ENCODE results near the gene BAIAP2. TPM values are rescaled to one million over a fixed set of nuclear protein-coding genes. Genes with fewer than 3 reads are reported as not detected.
A peak's percentile ranks its signal among the peaks of the same experiment; 100 is the strongest.

BAIAP2 gene
- polyA plus RNA-seq, 2 of the 4 experiments (the other 2 are of a cell fraction) = 7.1 to 27.5 TPM

DNA sequence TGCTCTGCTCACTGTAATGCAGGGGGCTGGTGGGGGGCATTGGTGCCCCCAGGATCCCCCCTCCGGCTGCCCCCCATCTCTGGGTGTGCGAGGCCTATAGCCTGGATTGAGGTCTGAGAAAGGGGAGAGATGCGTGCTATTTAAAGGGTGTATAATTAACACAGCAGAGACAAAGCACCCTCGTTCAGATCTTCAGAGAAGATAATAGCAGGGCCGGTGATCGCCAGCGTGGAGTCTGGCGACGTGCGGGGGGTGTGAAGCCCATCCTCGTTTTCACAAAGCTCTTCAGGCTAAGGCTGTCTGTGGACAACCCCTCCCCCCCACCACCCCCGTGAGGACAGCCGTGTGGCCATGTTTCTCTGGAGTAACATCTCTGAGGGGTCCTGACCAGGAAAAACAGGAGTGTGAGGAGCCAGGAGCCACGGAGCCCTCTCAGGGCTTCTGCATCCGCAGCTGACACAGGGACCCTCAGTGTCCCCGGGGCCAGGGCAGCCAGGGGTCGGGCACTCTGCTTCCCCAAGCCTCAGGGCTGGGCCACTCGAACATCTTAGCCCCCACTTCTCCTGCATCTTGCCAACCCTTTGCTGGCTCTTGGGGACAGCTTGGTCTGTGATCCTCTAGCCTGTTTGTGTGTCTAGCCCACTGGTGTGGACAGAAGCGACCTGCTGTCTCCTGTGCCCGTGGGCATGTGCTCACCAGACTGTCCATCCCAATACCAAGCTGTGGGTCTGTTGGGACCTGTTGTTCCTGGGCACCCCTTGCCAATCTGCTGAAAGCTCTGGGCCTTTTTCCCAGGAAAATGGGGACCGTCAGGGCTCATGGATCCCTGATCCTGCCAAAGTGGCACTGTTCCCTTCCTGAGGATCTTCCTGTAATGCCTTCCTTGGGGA is 58.9 kb downstream of the BAIAP2 start:
- Histone ChIP-seq H3K4me3 (no peak overlapping the region), H3K4me1 (peaks cover 72% of the 10 kb centered on the region), H3K27ac (peak overlapping the region; percentile 87 to 92), H3K9me3 (no peaks in the 10 kb centered on the region), H3K4me2 (peak overlapping the region; percentile 83; the same call in 2 of the 3 replicates)
- ChIA-PET CTCF (interaction anchor here (0.7 to 17.4 kb wide), 12 partner anchors 8 to 396 kb away, joined by 3 to 880 read pairs (median 6); partner anchors contain the start of gene BAIAP2), POLR2A (interaction anchor here (1.1 to 1.7 kb wide), 3 partner anchors 59 to 145 kb away, joined by 3 to 9 read pairs (median 5); partner anchors contain the start of genes BAIAP2, NDUFAF8 and TEPSIN)
- 90% methylated on average over 21 of the region's 21 CpGs for WGBS (ENCODE audit: missing lambda C conversion rate)
- TF ChIP-seq ZC3H11A (IDR thresholded peaks at IDR 0.05) (no peak), MAFK (IDR thresholded peaks at IDR 0.05; ENCODE audit: partially characterized antibody) (no peak), CBX8 (IDR thresholded peaks at IDR 0.05) (no peak), RAD21 (conservative IDR thresholded peaks at IDR 0.05 in 1 of 2, IDR thresholded peaks at IDR 0.05 in 1 of 2) (no peak), CHD2 (IDR thresholded peaks at IDR 0.05; ENCODE audit: low read length, partially characterized antibody) (no peak)
- FAIRE-seq (no peak), DNase-seq (ENCODE audit: low read depth in 1 of 2, low spot score in 1 of 2) (no peak), ATAC-seq (no peak)

DNA sequence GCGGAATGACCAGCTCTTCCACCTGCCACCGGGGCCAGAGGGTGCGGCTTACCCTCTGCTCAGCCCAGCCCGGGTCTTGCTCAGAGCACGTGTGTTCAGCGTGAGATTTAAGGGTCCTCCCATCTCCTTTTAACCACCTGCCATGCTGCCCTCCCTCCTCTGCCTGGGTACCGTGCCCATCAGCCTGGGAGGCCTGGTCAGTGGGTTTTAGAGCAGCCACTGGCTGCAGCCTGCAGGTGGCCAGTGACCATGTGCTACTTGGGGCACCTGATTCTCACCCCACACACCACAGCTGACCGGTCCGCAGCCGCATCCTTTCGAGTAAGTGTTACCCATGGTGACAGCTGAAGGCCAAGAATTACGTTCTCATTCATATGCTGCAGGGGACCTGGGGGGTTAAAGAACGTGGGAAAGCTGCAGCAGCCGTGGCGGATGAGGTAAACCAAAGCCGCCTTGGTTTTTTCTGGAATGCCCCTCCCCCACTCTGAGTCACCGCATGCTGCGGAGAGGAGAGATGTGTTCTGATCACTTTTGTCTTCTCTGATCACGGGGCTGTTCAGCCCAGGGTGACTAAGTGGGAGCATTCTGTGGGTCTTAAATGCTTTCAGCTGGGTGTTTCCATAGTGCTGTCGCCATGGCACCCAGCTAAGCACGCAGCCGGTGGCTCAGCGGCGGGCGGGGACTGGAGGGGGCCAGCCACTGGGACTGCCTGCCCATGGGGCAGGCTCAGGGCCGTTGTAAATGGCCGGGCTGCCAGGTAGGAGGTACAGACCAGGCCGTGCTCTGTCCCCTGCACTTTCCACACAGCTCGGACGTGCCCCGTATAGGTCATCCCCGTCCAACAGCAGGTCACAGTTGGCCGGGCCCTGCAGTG is 59.8 kb downstream of the BAIAP2 start:
- Histone ChIP-seq H3K4me2 (peak overlapping the region; percentile 83), H3K9me3 (no peaks in the 10 kb centered on the region), H3K4me3 (no peak overlapping the region), H3K4me1 (peaks cover 72% of the 10 kb centered on the region), H3K27ac (peak overlapping the region; percentile 87 to 92)
- ChIA-PET CTCF (interaction anchor here (0.6 to 17.4 kb wide), 14 partner anchors 9 to 395 kb away, joined by 3 to 880 read pairs (median 4); partner anchors contain the start of gene BAIAP2), POLR2A (interaction anchor here (1.1 to 1.7 kb wide), 3 partner anchors 59 to 144 kb away, joined by 3 to 9 read pairs (median 5); partner anchors contain the start of genes BAIAP2, NDUFAF8 and TEPSIN)
- DNase-seq (ENCODE audit: low read depth in 1 of 2, low spot score in 1 of 2) (peak; percentile 91 to 95), FAIRE-seq (no peak), ATAC-seq (peak; percentile 59 to 65)
- WGBS (ENCODE audit: missing lambda C conversion rate) = 64% methylated on average over 24 of the region's 33 CpGs
- TF ChIP-seq HOXB13 (CRISPR knock-in tag; IDR thresholded peaks at IDR 0.05; ENCODE audit: low read depth) (no peak), RCOR1 (IDR thresholded peaks at IDR 0.05; ENCODE audit: low read depth, low read length) (no peak), HDAC2 (IDR thresholded peaks at IDR 0.05) (no peak), NR3C1 (IDR thresholded peaks at IDR 0.05) (no peak), FOSB (CRISPR knock-in tag; IDR thresholded peaks at IDR 0.05) (no peak), RNF2 (IDR thresholded peaks at IDR 0.05; ENCODE audit: borderline replicate concordance, low read depth) (no peak), ATOH8 (CRISPR knock-in tag; IDR thresholded peaks at IDR 0.05; ENCODE audit: low read depth) (peak; percentile 55; the same call in 1 of the 2 replicates), EP300 (IDR thresholded peaks at IDR 0.05) (no peak), SREBF2 (IDR thresholded peaks at IDR 0.05) (no peak), KDM5A (IDR thresholded peaks at IDR 0.05) (no peak), RAD21 (conservative IDR thresholded peaks at IDR 0.05 in 1 of 2, IDR thresholded peaks at IDR 0.05 in 1 of 2) (peak in 1 of 2 experiments; percentile 12; a peak in 1 of 5 replicates), FOSL2 (IDR thresholded peaks at IDR 0.05) (peak; percentile 62; the same call in 1 of the 2 replicates), FOSL2 (CRISPR knock-in tag; IDR thresholded peaks at IDR 0.05) (peak; percentile 97), MAX (IDR thresholded peaks at IDR 0.05) (peak; percentile 81), TP53 (CRISPR knock-in tag; IDR thresholded peaks at IDR 0.05) (no peak), HOXA7 (CRISPR knock-in tag; IDR thresholded peaks at IDR 0.05) (no peak), RARB (CRISPR knock-in tag; IDR thresholded peaks at IDR 0.05) (no peak), POLR2AphosphoS2 (conservative IDR thresholded peaks at IDR 0.05; ENCODE audit: low read length) (no peak), GATA3 (IDR thresholded peaks at IDR 0.05; ENCODE audit: borderline replicate concordance) (peak; percentile 45; the same call in 1 of the 2 replicates), RFX5 (IDR thresholded peaks at IDR 0.05) (no peak), HEYL (CRISPR knock-in tag; IDR thresholded peaks at IDR 0.05) (no peak), JUN (IDR thresholded peaks at IDR 0.05) (peak in 1 of 2 experiments; percentile 62; a peak in 1 of 5 replicates), JUNB (IDR thresholded peaks at IDR 0.05) (peak; percentile 44; the same call in 1 of the 2 replicates), KDM1A (IDR thresholded peaks at IDR 0.05; ENCODE audit: low read depth) (no peak), ZC3H11A (IDR thresholded peaks at IDR 0.05) (no peak), CEBPB (IDR thresholded peaks at IDR 0.05) (0 out of 4 replicates have a peak, but pooled peaks of 1 of the 2 experiments have one; percentile 3), HMGXB4 (CRISPR knock-in tag; IDR thresholded peaks at IDR 0.05; ENCODE audit: borderline replicate concordance) (no peak)
- TF ChIP-seq, protein P1, sequence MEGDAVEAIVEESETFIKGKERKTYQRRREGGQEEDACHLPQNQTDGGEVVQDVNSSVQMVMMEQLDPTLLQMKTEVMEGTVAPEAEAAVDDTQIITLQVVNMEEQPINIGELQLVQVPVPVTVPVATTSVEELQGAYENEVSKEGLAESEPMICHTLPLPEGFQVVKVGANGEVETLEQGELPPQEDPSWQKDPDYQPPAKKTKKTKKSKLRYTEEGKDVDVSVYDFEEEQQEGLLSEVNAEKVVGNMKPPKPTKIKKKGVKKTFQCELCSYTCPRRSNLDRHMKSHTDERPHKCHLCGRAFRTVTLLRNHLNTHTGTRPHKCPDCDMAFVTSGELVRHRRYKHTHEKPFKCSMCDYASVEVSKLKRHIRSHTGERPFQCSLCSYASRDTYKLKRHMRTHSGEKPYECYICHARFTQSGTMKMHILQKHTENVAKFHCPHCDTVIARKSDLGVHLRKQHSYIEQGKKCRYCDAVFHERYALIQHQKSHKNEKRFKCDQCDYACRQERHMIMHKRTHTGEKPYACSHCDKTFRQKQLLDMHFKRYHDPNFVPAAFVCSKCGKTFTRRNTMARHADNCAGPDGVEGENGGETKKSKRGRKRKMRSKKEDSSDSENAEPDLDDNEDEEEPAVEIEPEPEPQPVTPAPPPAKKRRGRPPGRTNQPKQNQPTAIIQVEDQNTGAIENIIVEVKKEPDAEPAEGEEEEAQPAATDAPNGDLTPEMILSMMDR (IDR thresholded peaks at IDR 0.05) = no peak

Measured in A549 (cell line).